ENCODE data around the gene C20orf144. TPM values are rescaled to one million over a fixed set of nuclear protein-coding genes. Genes with fewer than 3 reads are reported as not detected.

C20orf144 gene
- total and polyA plus RNA-seq, 9 of the 15 experiments (the other 6 are each of a cell fraction or from before 2014, with no cell fraction given): 0.04 to 0.23 (median 0.11) TPM; not detected in 2

- TF ChIP-seq NCOA4 (IDR thresholded peaks at IDR 0.05; ENCODE audit: partially characterized antibody) (peak; percentile 6), CAMTA2 (CRISPR knock-in tag; conservative IDR thresholded peaks at IDR 0.05) (no peak), HEY1 (CRISPR knock-in tag; IDR thresholded peaks at IDR 0.05; ENCODE audit: borderline replicate concordance) (no peak), ZKSCAN3 (CRISPR knock-in tag; IDR thresholded peaks at IDR 0.05) (no peak), SRSF9 (IDR thresholded peaks at IDR 0.05; ENCODE audit: borderline replicate concordance, low read depth, low read length) (no peak), ZNF584 (CRISPR knock-in tag; IDR thresholded peaks at IDR 0.05; ENCODE audit: low read depth) (no peak), ZNF3 (CRISPR knock-in tag; IDR thresholded peaks at IDR 0.05) (no peak), RAD21 (CRISPR knock-in tag; conservative IDR thresholded peaks at IDR 0.05 in 1 of 2, IDR thresholded peaks at IDR 0.05 in 1 of 2) (no peak), KLF16 (IDR thresholded peaks at IDR 0.05) (no peak), ZNF24 (IDR thresholded peaks at IDR 0.05) (no peak), ZNF212 (CRISPR knock-in tag; IDR thresholded peaks at IDR 0.05) (no peak), CBFA2T3 (IDR thresholded peaks at IDR 0.05) (no peak), MAX (CRISPR knock-in tag; IDR thresholded peaks at IDR 0.05) (no peak), RFX7 (CRISPR knock-in tag; IDR thresholded peaks at IDR 0.05) (no peak), SMAD4 (CRISPR knock-in tag; conservative IDR thresholded peaks at IDR 0.05) (no peak), SRF (CRISPR knock-in tag; IDR thresholded peaks at IDR 0.05) (no peak), ETS2 (tag; IDR thresholded peaks at IDR 0.05; ENCODE audit: borderline replicate concordance, poor library complexity, severe bottlenecking) (no peak), POLR3A (IDR thresholded peaks at IDR 0.05; ENCODE audit: borderline replicate concordance, extremely low read depth, insufficient read depth, insufficient read length) (no peak), THRAP3 (IDR thresholded peaks at IDR 0.05; ENCODE audit: borderline replicate concordance) (no peak), E2F5 (CRISPR knock-in tag; IDR thresholded peaks at IDR 0.05) (no peak)
- TF ChIP-seq, protein P1, sequence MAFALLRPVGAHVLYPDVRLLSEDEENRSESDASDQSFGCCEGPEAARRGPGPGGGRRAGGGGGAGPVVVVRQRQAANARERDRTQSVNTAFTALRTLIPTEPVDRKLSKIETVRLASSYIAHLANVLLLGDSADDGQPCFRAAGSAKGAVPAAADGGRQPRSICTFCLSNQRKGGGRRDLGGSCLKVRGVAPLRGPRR (CRISPR knock-in tag; IDR thresholded peaks at IDR 0.05): no peak
- TF ChIP-seq, protein P2, sequence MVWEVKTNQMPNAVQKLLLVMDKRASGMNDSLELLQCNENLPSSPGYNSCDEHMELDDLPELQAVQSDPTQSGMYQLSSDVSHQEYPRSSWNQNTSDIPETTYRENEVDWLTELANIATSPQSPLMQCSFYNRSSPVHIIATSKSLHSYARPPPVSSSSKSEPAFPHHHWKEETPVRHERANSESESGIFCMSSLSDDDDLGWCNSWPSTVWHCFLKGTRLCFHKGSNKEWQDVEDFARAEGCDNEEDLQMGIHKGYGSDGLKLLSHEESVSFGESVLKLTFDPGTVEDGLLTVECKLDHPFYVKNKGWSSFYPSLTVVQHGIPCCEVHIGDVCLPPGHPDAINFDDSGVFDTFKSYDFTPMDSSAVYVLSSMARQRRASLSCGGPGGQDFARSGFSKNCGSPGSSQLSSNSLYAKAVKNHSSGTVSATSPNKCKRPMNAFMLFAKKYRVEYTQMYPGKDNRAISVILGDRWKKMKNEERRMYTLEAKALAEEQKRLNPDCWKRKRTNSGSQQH (CRISPR knock-in tag; IDR thresholded peaks at IDR 0.05): no peak
Measured at GRCh38 chr20:33709905-33710541, 47.9 kb downstream of the C20orf144 start (continued).

Measured in K562 (cell line).